Measurements from ENCODE around the gene HTR1D.
"Not testable (repeated sequence)": the region's sequence is repeated elsewhere in the genome, so short reads cannot be mapped to it uniquely, and the experiment has no call there.

Gene HTR1D

DNA sequence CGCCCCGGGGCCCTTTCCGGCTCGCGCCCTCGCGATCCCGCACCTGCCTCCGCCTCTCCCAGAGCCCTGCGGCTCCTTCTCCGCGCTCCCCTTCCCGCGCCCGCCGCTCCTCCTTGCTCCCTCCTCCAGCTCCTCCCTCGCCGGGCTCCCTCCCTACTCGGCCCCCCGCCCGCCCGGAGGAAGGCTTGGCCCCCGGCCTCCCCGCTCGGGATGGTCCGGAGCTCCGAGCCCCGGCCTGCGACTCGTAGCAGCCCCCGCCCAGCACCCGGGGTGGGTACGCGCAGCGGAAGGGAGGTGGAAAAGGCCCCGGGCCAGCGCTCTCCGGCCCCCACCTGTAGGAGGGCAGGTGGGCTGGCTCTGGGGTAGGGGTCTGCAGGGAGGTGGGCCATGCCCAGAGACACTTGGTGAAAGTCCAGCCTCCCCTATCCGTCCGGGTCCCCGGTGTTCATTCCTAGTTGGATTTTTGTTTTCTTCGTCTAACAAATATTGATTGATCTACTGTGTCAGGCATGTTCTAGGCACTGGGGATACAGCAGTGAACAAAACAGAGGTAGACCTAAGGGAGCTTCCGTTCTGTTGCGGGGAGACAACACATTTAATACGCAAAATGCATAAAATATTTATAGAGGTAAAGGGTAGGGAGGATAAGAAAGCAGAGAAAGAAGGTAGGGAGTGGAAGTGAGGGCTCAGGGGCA is at the start of gene HTR1D:
HTR1D (minus strand) TSS at position 82 of the 695 bp plus-strand sequence. CDS start 23,283 bp downstream, outside the sequence.
- no peak for DNase-seq

- no peak for DNase-seq
These were observed 46.1 kb upstream of the HTR1D start for GRCh38 chr1:23263380-23263887.

DNA sequence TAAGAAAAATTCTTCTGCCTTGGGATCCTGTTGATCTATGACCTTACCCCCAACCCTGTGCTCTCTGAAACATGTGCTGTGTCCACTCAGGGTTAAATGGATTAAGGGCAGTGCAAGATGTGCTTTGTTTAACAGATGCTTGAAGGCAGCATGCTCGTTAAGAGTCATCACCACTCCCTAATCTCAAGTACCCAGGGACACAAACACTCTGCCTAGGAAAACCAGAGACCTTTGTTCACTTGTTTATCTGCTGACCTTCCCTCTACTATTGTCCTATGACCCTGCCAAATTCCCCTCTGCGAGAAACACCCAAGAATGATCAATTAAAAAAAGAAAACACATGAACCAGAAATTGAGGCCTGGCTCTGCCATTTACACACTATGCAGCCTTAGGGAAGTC is 40.8 kb upstream of the HTR1D start:
- not testable (repeated sequence) for DNase-seq

- DNase-seq, result not testable (repeated sequence)
These were observed 40.1 kb upstream of the HTR1D start for GRCh38 chr1:23257371-23257770.

DNA sequence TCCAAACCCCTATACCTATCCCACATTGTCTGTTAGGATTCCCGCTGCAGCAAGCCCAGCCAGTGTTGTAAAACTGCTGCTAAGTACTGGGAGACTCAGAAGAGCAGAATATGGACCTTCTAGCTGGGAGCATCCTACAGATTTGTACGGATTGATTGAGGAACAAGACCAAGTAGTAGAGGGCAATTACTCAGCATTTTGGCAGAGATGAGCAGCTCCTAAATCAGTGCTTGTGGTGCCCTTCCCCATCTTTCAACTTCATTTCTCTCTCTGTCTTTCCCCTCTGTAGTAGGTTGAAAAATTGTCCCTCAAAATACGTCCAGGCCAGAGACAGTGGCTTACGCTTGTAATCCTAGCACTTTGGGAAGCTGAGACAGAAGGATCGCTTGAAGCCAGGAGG is 37.3 kb upstream of the HTR1D start:
- no peak for DNase-seq

GRCh38 chr1:23251812-23252211 is 34.5 kb upstream of the HTR1D start:
- peak; percentile 5 for DNase-seq

- no peak for DNase-seq
These were observed 32.6 kb upstream of the HTR1D start for GRCh38 chr1:23249787-23250454.

- no peak for DNase-seq
These were observed 30.0 kb upstream of the HTR1D start for GRCh38 chr1:23247276-23247675.

DNA sequence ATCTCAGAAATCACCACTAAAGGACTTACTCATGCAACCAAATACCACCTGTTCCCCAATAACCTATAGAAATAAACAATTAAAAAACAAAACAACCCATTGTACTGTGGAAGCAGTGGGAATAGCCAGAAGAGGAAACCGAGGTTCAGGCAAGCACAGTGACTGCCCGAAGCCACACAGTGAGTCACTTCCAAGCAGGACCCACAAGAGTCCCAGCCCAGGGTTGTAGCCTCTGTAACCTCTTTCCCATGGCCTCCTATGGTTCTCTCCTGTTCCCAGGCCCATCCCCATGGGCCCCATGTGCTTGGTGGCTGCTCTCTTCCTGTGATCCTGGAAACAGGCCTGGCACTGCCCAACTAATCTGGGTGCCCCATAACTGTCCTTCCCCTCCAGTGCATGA is 29.0 kb upstream of the HTR1D start:
- DNase-seq, result no peak

DNA sequence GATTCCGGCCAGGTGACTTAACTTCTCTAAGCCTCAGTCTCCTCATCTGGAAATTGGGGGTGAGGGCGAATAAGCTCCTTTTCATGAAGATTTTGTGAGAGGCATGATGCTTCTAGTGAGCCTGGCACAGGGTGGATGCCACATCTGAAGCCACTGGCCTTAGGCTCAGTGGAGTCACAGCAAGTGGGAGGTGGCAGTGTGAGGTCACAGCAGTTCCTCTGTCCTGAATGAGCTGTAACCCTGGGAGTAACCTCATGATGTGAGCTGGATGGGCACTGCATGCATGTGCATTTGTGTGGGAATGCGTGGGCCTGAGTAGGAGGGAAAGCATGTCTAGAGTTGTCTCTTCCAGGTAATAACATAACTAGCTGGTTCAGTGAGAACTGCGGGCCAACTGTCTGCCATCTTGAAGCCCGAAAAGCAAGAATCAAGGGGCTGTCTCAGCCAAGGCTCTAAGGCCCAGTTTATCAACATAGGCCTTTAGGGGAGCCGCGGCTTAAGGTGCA is 27.0 kb upstream of the HTR1D start:
- no peak for DNase-seq

- DNase-seq, result no peak
These were observed 25.1 kb upstream of the HTR1D start for GRCh38 chr1:23242414-23242813.

DNA sequence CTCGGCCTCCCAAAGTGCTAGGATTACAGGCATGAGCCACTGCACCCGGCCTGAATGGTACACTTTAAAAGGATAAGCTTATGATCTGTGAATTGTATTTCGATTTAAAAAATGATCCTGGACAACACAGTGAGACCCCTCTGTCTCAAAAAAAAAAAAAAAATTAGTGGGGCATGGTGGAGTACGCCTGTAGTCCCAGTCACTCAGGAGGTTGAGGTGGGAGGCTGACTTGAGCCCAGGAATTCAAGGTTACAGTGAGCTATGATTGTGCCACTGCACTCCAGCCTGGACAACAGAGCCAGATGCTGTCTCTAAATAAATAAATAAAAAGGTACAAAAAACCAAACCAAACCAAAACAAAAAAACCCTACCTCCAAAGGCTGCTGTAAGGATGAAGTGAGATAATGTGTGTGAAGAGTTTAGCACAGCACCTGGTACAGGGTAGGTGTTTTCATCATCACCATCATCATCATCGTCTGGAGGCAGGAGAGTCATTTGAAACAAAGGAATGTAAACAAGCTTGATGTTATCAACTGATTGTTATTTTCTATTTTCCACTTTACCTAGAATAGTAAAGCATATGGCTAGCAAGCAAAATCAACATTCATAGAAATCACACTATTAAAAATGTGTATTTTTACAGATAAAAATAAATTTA is 22.5 kb upstream of the HTR1D start:
- no peak for DNase-seq

GRCh38 chr1:23238565-23238964 is 21.3 kb upstream of the HTR1D start:
- no peak for DNase-seq

GRCh38 chr1:23237508-23237907 is 20.2 kb upstream of the HTR1D start:
- peak; percentile 58 for DNase-seq

DNA sequence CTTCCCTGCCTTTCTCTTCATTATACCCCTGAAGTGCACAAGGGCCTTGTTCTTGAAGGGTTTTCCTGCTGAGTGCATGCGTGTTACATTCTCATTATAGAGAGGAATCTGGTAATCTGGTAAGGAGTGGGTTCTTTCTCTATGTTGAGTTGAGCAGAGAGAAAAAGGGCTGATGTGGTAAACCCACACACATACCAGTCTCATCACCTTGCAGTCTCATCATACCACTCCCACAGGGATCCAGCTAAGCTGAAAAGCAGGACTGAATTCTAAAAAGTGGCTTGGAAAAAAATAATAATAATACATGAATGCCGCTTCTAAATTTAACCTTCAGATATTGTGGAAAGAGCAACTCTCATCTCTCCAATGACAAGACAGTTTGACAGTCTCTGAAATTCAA is 10.5 kb upstream of the HTR1D start:
- no peak for DNase-seq

DNA sequence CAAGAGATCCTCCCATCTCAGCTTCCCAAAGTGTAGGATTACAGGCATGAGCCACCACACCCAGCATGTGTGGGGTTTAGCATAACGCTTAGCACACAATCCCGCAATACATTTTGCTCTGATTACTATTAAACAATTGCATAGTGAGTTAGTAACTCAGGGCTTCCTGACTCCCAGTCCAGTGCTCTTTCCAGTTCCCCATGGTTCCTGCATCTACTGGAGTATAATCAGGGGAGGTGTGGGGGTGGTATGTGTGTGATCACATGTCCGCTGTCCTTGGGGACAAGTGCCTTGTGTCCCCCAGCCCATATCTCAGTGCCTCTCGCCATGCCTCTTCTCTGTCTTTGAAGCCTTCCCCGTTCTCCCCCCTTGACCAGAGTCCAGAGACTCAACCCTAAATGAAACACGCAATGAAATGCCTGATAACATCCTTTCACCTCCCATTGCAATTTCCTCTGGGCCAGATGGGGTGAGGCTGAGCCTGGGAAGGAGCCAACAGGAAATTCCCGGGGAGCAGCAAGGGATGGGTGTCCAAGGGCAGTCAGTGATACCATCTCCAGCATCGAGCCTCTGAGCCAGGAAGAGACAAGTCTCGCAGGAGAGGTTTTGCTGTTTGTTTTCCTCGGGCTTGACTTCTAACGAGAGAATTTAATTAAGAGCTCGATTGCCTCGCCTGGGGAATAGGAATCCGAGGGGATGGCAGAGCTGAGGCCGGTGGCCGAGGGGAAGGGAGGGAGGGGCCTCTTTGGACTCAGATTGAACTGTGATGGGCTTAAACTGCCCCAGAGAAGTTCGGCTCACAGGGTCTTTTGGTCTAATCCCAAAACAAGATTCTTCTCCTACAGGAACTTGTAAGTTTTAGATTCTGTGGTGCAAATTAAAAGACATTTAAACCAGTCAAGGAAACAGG is 7.7 kb upstream of the HTR1D start:
- DNase-seq, result no peak

GRCh38 chr1:23223963-23224362 is 6.7 kb upstream of the HTR1D start:
- not testable (repeated sequence) for DNase-seq

DNA sequence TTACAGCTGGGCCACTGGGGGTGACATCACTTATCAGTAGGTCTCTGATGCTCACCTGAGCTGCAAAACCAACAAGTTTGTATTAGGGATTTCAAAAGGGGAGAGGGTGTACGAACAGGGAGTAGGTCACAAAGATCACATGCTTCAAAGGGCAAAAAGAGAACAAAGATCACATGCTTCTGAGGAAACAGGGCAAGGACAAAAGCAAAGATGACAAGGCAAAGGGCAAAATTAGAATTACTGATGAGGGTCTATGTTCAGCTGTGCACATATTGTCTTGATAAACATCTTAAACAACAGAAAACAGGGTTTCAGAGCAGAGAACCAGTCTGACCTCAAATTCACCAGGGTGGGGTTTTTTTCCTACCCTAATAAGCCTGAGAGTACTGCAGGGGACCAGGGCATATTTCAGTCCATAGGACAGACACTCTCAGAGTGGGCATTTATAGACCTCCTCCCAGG is 6.2 kb upstream of the HTR1D start:
- not testable (repeated sequence) for DNase-seq

GRCh38 chr1:23222742-23223141 is 5.4 kb upstream of the HTR1D start:
- DNase-seq, result no peak

DNA sequence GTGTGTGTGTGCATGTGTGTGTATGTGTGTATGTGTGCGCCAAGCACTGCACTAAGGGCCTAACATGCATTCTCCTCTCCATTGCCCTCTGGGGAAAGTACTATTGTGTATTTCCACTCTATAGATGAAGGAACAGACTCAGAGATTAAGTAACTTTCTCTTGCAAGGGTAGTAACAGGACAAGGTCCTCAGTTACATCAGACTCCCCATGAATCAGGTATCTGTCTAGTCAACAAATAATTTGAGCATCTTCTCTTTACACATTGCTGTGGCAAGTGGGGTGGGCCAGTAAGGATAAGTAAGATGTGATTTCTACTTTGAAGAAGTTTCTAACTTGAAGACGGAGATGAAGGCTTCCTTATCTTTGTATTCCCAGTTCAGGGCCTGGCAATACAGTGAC is 5.0 kb upstream of the HTR1D start:
- no peak for DNase-seq

GRCh38 chr1:23221107-23221506 is 3.8 kb upstream of the HTR1D start:
- DNase-seq, result no peak

GRCh38 chr1:23216771-23217420 is 406 bp downstream of the HTR1D start:
- DNase-seq, result no peak

Data from hematopoietic multipotent progenitor cell treated with erythropoietin and hydrocortisone succinate and interleukin-3 and kit ligand, for 8 days (in vitro differentiated cells).